NCI-H2029 treated with DMSO at 0.1 percent for 48 hours (cell line): ENCODE data around the gene PLET1.
"Not testable (repeated sequence)": the region's sequence is repeated elsewhere in the genome, so short reads cannot be mapped to it uniquely, and the experiment has no call there.

Experiments used
- DNase-seq: peaks from one replicate; lab custom pipeline; 2025; lab: John Stamatoyannopoulos, UW

Gene PLET1

DNA sequence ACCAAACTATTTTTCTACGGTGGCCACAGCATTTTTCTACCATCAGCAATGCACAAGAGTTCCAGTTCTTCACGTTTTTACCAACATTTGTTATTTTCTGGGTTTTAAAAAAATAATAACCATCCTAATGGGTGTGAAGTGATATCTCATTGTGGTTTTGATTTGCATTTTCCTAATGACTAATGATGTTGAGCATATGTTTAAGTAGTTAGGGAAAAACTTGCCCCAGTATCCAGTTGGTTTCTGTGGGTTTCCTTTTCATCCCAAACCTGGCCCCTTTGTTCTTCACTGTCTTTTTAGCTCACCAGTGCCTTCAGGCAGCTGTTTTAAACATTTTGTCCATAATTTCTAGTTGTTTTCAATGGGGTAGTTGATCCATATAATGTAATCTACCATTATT lies 49.1 kb downstream of the PLET1 start:
- DNase-seq = no peak

DNA sequence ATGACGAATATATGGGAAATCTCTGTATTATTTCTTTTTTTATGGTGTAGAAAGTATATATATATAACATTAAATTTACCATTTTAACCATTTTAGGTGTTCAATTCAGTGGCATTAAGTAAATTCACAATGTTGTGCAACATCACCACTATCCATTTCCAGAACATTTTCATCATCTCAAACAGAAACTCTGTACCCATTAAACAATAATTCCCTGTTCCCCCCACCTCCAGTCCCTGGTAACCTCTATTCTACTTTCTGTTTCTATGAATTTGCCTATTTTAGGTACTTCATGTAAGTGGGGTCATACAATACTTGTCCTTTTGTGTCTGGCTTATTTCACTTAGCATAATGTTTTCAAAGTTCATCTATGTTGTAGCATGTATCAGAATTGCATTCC lies 49.8 kb downstream of the PLET1 start:
- no peak for DNase-seq

DNA sequence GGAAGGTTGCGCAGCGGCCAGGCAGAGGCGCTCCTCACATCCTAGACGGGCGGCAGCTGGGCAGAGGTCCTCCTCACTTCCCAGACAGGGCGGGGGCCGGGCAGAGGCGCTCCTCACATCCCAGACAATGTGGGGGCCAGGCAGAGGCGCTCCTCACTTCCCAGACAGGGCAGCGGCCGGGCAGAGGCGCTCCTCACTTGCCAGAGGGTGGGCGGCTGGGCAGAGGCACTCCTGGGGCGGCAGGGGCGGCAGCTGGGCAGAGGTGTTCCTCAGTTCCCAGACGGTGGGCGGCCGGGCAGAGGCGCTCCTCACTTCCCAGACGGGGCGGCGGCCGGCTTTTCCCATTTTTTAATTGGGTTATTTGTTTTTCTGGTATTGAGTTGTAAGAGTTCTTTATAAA lies 54.6 kb downstream of the PLET1 start:
- no peak for DNase-seq

DNA sequence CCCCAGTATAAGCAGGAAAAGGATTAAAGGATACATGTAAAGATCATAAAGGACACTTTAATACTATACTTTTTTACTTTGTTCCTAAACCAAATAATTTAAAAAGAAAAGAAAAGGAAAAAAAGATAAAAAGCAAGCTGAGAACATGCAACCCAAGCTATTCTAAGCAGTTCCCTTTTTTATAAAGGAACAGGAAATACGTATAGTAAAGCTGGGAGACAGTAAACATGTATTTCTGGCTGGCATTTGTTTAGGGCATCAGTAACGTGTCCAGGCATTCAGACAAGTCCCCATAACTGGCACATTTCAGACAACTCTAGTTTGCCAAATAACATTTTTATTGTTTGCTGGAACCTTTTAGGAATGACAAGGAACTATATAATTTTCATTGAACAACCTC lies 60.4 kb downstream of the PLET1 start:
- no peak for DNase-seq

DNA sequence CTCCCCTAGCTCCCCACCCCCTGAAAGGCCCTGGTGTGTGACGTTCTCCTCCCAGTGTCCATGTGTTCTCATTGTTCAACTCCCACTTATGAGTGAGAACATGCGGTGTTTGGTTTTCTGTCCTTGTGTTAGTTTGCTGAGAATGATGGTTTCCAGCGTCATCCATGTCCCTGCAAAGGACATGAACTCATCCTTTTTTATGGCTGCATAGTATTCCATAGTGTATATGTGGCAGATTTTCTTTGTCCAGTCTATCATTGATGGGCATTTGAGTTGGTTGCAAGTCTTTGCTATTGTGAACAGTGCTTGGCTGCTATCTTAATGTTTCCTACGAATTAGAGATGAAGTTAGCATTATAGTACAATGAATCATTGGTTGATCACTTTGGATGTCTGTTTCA lies 61.6 kb downstream of the PLET1 start:
- DNase-seq = not testable (repeated sequence)
